Prostate gland (tissue), 2 donors: ENCODE results near the gene NOXO1. TPM values are rescaled to one million over a fixed set of nuclear protein-coding genes. Genes with fewer than 3 reads are reported as not detected.

ENCODE experiments used
- DNase-seq: peaks from one replicate; pipeline ENCODE4 v3.0.0-alpha.2; 2019; ENCODE audit warnings: low spot score
- H3K27ac ChIP-seq, 2 donors: fragments of 200-600 bp; sonication (generic); 2 replicates each; pipeline ENCODE4 v1.5.1; 2017 to 2019
- H3K27me3 ChIP-seq: fragments of 200-600 bp; sonication (generic); replicated peaks from 2 replicates; pipeline ENCODE4 v1.5.1; 2019; ENCODE audit not compliant: insufficient read depth
- H3K36me3 ChIP-seq, 2 donors: fragments of 200-600 bp; sonication (generic); 1 replicate in 1 of 2; 2 replicates in 1 of 2; pipeline versions ENCODE4 v1.5.1 to v1.8.1; 2017 to 2019
- H3K4me1 ChIP-seq: fragments of 200-600 bp; sonication (generic); replicated peaks from 2 replicates; pipeline ENCODE4 v1.5.1; 2019
- H3K4me3 ChIP-seq, 2 donors: fragments of 200-600 bp; sonication (generic); 2 replicates each; pipeline ENCODE4 v1.5.1; 2017 to 2019
- H3K9me3 ChIP-seq: fragments of 200-600 bp; sonication (generic); 2 replicates; pipeline ENCODE4 v1.5.1; 2017
- POLR2A ChIP-seq: fragments of 450-650 bp; IDR thresholded peaks from one replicate; pipeline ENCODE4 v1.6.1; 2016; ENCODE audit warnings: antibody characterized with exemption, mild to moderate bottlenecking
- POLR2AphosphoS5 ChIP-seq: sonication (generic); formaldehyde crosslinking; IDR thresholded peaks from one replicate; pipeline ENCODE4 v1.6.1; 2017; ENCODE audit warnings: antibody characterized with exemption
- WGBS: methylation state at CpG from one replicate; pipeline ENCODE4 v1.1.5; 2018; 5-methylcytosine and 5-hydroxymethylcytosine counted together
- intact Hi-C: fragments of 100-400 bp; cut with DNase I; formaldehyde crosslinking; loops from one replicate; pipeline ENCODE4 v1.14.2; 2022
- small RNA-seq, 2 donors: library from RNA; depleted of rRNA; stranded (forward); fragments of <200 nt; gene quantifications; one replicate each; pipeline ENCODE3, GENCODE V24; 2016
- total RNA-seq, 2 donors: library from RNA; depleted of rRNA; stranded (reverse); fragments of >200 nt; gene quantifications; one replicate each; pipeline ENCODE4 v1.1.0, GENCODE V29; 2016
- TF ChIP-seq, protein P1 (sequence below), 4 experiments: fragments of 200-600 bp in 2 of 4; fragments of 450-650 bp in 2 of 4; sonication (generic) in 2 of 4; IDR thresholded peaks; 1 replicate in 3 of 4; 2 replicates in 1 of 4; pipeline ENCODE4 v1.5.1; 2016 to 2019; ENCODE audit warnings: antibody characterized with exemption in 4 of 4, mild to moderate bottlenecking in 2 of 4, moderate library complexity in 2 of 4

Gene NOXO1
- total RNA-seq, 2 donors from 2014 or later, result 0.32 to 5.0 TPM

DNA sequence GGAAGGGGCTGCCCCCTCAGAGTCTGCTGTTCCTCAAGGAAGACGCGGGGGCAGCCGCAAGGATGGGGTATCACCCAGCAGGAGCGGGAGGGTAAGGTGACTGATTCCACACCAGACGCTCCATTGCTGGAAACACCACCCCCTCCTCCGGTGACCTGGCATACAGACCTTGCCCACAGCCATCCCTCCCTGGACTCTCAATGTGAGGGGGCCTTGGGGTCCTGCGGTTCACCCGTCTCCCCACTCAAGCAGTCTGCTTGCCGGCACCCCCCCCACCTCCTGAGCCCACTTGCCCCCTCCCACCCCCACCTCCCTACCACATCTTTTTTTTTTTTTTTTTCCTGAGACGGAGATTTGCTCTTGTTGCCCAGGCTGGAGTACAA, 50.9 kb downstream of the NOXO1 start:
- Histone ChIP-seq H3K36me3 (no peaks in the 10 kb centered on the region), H3K4me1 (no peaks in the 10 kb centered on the region), H3K27me3 (no peaks in the 10 kb centered on the region), H3K4me3 (no peak overlapping the region), H3K9me3 (no peaks in the 10 kb centered on the region), H3K27ac (no peak overlapping the region)
- WGBS, result 64% methylated on average over 10 of the region's 10 CpGs
- TF ChIP-seq POLR2A (no peak), POLR2AphosphoS5 (no peak)
- TF ChIP-seq, protein P1, sequence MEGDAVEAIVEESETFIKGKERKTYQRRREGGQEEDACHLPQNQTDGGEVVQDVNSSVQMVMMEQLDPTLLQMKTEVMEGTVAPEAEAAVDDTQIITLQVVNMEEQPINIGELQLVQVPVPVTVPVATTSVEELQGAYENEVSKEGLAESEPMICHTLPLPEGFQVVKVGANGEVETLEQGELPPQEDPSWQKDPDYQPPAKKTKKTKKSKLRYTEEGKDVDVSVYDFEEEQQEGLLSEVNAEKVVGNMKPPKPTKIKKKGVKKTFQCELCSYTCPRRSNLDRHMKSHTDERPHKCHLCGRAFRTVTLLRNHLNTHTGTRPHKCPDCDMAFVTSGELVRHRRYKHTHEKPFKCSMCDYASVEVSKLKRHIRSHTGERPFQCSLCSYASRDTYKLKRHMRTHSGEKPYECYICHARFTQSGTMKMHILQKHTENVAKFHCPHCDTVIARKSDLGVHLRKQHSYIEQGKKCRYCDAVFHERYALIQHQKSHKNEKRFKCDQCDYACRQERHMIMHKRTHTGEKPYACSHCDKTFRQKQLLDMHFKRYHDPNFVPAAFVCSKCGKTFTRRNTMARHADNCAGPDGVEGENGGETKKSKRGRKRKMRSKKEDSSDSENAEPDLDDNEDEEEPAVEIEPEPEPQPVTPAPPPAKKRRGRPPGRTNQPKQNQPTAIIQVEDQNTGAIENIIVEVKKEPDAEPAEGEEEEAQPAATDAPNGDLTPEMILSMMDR (IDR thresholded peaks at IDR 0.05), result no peak
- intact Hi-C loops, result no loop called here
- DNase-seq, result no peak

GRCh38 chr16:1929578-1930337, 51.5 kb downstream of the NOXO1 start:
- peak overlapping the region; percentile 45 to 50 for H3K4me3 ChIP-seq
- no peaks in the 10 kb centered on the region for H3K9me3 ChIP-seq
- DNase-seq, result peak; percentile 82
- H3K27ac ChIP-seq, result peak overlapping the region; percentile 43 to 67
- 12% methylated on average over 44 of the region's 70 CpGs for WGBS
- H3K27me3 ChIP-seq, result no peaks in the 10 kb centered on the region
- H3K36me3 ChIP-seq, result no peaks in the 10 kb centered on the region
- intact Hi-C loops, result loop anchor here (5.0 kb wide), 1 partner anchor 67 kb away; no protein-coding TSS in a partner anchor
- H3K4me1 ChIP-seq, result no peaks in the 10 kb centered on the region
- peak; percentile 47 for TF ChIP-seq POLR2A
- TF ChIP-seq, protein P1 (IDR thresholded peaks at IDR 0.05), result peak; percentile 99 to 100 (median 100)
- TF ChIP-seq POLR2AphosphoS5, result peak; percentile 34

DNA sequence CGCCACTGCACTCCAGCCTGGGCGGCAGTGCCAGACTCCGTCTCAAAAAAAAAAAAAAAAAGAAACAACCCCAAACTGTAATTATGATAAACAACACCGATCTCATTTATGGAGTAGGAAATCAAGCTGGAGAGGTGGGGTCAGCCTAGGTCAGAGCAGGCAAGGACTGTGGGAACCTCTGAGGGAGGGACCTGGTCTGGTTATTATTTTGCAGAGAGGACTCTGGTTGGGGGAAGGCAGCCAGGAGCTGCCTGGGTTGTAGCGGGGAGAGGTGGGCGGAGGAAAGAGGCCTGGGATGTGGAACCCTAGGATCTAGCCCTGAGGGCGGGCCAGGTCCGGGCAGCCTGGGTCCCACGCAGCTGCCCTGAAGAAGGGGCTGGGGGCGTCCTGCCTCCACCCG, 52.2 kb downstream of the NOXO1 start:
- no peaks in the 10 kb centered on the region for H3K36me3 ChIP-seq
- peak overlapping the region; percentile 45 to 50 for H3K4me3 ChIP-seq
- H3K9me3 ChIP-seq, result no peaks in the 10 kb centered on the region
- intact Hi-C loops, result loop anchor here (5.0 kb wide), 1 partner anchor 67 kb away; no protein-coding TSS in a partner anchor
- peak overlapping the region; percentile 43 to 67 for H3K27ac ChIP-seq
- DNase-seq, result no peak
- no peaks in the 10 kb centered on the region for H3K4me1 ChIP-seq
- H3K27me3 ChIP-seq, result no peaks in the 10 kb centered on the region
- TF ChIP-seq POLR2A, result no peak
- no peak for TF ChIP-seq POLR2AphosphoS5
- 16% methylated on average over 11 of the region's 11 CpGs for WGBS

Small RNAs within 50 kb of the gene (small RNA-seq; reads per million reads assigned to genes)
- gene AC005363.2 (0 reads per million in 2 donors), gene RN7SL219P (0 reads per million in 2 donors), gene SNORA10 (0 reads per million in 2 donors), gene SNORA64 (0 reads per million in 2 donors)

Other genes with a start within 250 kb of the NOXO1 start
- gene NME3, start 209.9 kb downstream of the NOXO1 start, total RNA-seq, result 100 to 1,000 TPM; 135 to 252 TPM
- gene EME2, start 208.7 kb downstream of the NOXO1 start, total RNA-seq, result 10 to 100 TPM; 18.3 to 53.9 TPM
- 100 to 1,000 TPM in 1 of 2 donors, 10 to 100 TPM in 1; 97.4 to 125 TPM for gene MRPS34, start 208.3 kb downstream of the NOXO1 start, total RNA-seq
- gene SPSB3, start 198.9 kb downstream of the NOXO1 start, total RNA-seq, result 100 to 1,000 TPM in 1 of 2 donors, 10 to 100 TPM in 1; 87.8 to 138 TPM
- 100 to 1,000 TPM in 1 of 2 donors, 10 to 100 TPM in 1; 98.4 to 233 TPM for gene NUBP2, start 198.5 kb downstream of the NOXO1 start, total RNA-seq
- 1 to 10 TPM in 1 of 2 donors, under 1 TPM in 1; 0.82 to 1.9 TPM for gene IGFALS, start 187.8 kb downstream of the NOXO1 start, total RNA-seq
- 100 to 1,000 TPM in 1 of 2 donors, 10 to 100 TPM in 1; 98.6 to 145 TPM for gene HAGH, start 154.6 kb downstream of the NOXO1 start, total RNA-seq
- 10 to 100 TPM; 42.3 to 45.5 TPM for gene FAHD1, start 154.3 kb downstream of the NOXO1 start, total RNA-seq
- 10 to 100 TPM in 1 of 2 donors, not detected in 1; 14.4 TPM for gene MEIOB, start 109.3 kb downstream of the NOXO1 start, total RNA-seq
- gene HS3ST6, start 63.1 kb downstream of the NOXO1 start, total RNA-seq, result under 1 TPM; 0.77 to 0.91 TPM
- 10 to 100 TPM; 11.0 to 12.4 TPM for gene MSRB1, start 38.3 kb downstream of the NOXO1 start, total RNA-seq
- gene RPL3L, start 26.8 kb downstream of the NOXO1 start, total RNA-seq, result under 1 TPM; 0.51 to 0.82 TPM
- gene NDUFB10, start 21.9 kb downstream of the NOXO1 start, total RNA-seq, result 100 to 1,000 TPM; 172 to 333 TPM
- gene RPS2, start 16.6 kb downstream of the NOXO1 start, total RNA-seq, result 1,000 to 10,000 TPM; 2,046 to 2,467 TPM
- gene RNF151, start 14.6 kb downstream of the NOXO1 start, total RNA-seq, result 1 to 10 TPM in 1 of 2 donors, not detected in 1; 7.2 TPM
- 10 to 100 TPM; 54.3 to 57.1 TPM for gene TBL3, start 9.4 kb downstream of the NOXO1 start, total RNA-seq
- 10 to 100 TPM; 21.1 to 26.6 TPM for gene GFER, start 2.7 kb upstream of the NOXO1 start, total RNA-seq
- gene SYNGR3, start 8.5 kb upstream of the NOXO1 start, total RNA-seq, result 10 to 100 TPM in 1 of 2 donors, 1 to 10 TPM in 1; 4.0 to 16.1 TPM
- 10 to 100 TPM; 30.7 to 74.3 TPM for gene ZNF598, start 28.4 kb upstream of the NOXO1 start, total RNA-seq
- gene NPW, start 38.3 kb upstream of the NOXO1 start, total RNA-seq, result 1 to 10 TPM; 1.8 to 3.6 TPM
- gene NHERF2, start 45.4 kb upstream of the NOXO1 start, total RNA-seq, result 100 to 1,000 TPM; 118 to 170 TPM
- gene NTHL1, start 66.4 kb upstream of the NOXO1 start, total RNA-seq, result 10 to 100 TPM; 16.4 to 24.9 TPM
- 100 to 1,000 TPM in 1 of 2 donors, 10 to 100 TPM in 1; 86.3 to 168 TPM for gene TSC2, start 66.5 kb upstream of the NOXO1 start, total RNA-seq
- gene PKD1, start 154.4 kb upstream of the NOXO1 start, total RNA-seq, result 100 to 1,000 TPM; 205 to 349 TPM
- 1 to 10 TPM; 1.8 to 5.1 TPM for gene RAB26, start 167.2 kb upstream of the NOXO1 start, total RNA-seq
- 10 to 100 TPM; 40.0 to 51.5 TPM for gene TRAF7, start 174.3 kb upstream of the NOXO1 start, total RNA-seq
- gene CASKIN1, start 215.1 kb upstream of the NOXO1 start, total RNA-seq, result 1 to 10 TPM in 1 of 2 donors, under 1 TPM in 1; 0.77 to 5.3 TPM
- 100 to 1,000 TPM in 1 of 2 donors, 10 to 100 TPM in 1; 55.9 to 110 TPM for gene MLST8, start 224.0 kb upstream of the NOXO1 start, total RNA-seq
- gene BRICD5, start 229.4 kb upstream of the NOXO1 start, total RNA-seq, result 10 to 100 TPM; 18.4 to 26.2 TPM
- gene PGP, start 233.4 kb upstream of the NOXO1 start, total RNA-seq, result 10 to 100 TPM; 12.7 to 23.7 TPM
- 10 to 100 TPM; 38.7 to 69.1 TPM for gene E4F1, start 242.1 kb upstream of the NOXO1 start, total RNA-seq